A549 (cell line): ENCODE data around the gene PDX1.

ENCODE experiments used
- EP300 ChIP-seq, 2 experiments: fragments of >200 bp; sonication (Bioruptor Twin); formaldehyde crosslinking; IDR thresholded peaks; 2 replicates in 1 of 2; 3 replicates in 1 of 2; pipeline ENCODE4 v1.6.1; 2016 to 2017
- NFE2L2 ChIP-seq: fragments of 150-350 bp; conservative IDR thresholded peaks from 2 replicates; pipeline ENCODE4 v1.6.1; 2014; ENCODE audit warnings: low read length
- POLR2A ChIP-seq: IDR thresholded peaks from 2 replicates; pipeline ENCODE4 v1.6.1; 2012; ENCODE audit warnings: mild to moderate bottlenecking, low read length
- TF ChIP-seq, protein P1 (sequence below): IDR thresholded peaks from 2 replicates; pipeline ENCODE4 v1.6.1; 2012
- TF ChIP-seq, protein P2 (sequence below): fragments of 200-600 bp; sonication (generic); IDR thresholded peaks from 2 replicates; pipeline ENCODE4 v1.6.1; 2016; ENCODE audit warnings: antibody characterized with exemption, mild to moderate bottlenecking, moderate library complexity
- TF ChIP-seq, protein P3 (sequence below): fragments of >200 bp; sonication (Bioruptor Twin); formaldehyde crosslinking; IDR thresholded peaks from 3 replicates; pipeline ENCODE4 v1.5.1; 2016

DNA sequence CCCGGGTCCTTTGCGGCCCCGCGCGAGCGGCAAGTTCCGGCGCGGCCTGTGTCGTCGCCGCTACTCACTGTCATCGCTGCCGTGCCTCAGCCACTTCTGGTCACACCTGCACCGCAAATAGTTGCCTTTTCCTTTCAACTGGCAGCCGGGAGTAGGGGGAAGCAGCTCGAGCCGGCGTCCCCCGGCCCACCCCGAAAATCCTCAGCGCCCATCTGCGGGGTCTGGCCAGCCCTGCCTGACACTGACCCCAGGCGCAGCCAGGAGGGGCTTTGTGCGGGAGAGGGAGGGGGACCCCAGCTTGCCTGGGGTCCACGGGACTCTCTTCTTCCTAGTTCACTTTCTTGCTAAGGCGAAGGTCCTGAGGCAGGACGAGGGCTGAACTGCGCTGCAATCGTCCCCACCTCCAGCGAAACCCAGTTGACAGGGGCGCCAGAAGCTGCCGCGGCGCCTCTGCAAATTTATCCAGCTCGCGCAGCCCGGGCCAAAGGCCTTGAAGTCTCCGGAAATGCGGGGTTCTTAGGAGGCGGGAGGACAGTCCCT, 1.7 kb downstream of the PDX1 start:
- TF ChIP-seq, protein P1, sequence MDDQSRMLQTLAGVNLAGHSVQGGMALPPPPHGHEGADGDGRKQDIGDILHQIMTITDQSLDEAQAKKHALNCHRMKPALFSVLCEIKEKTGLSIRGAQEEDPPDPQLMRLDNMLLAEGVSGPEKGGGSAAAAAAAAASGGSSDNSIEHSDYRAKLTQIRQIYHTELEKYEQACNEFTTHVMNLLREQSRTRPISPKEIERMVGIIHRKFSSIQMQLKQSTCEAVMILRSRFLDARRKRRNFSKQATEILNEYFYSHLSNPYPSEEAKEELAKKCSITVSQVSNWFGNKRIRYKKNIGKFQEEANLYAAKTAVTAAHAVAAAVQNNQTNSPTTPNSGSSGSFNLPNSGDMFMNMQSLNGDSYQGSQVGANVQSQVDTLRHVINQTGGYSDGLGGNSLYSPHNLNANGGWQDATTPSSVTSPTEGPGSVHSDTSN: no peak
- TF ChIP-seq, protein P2, sequence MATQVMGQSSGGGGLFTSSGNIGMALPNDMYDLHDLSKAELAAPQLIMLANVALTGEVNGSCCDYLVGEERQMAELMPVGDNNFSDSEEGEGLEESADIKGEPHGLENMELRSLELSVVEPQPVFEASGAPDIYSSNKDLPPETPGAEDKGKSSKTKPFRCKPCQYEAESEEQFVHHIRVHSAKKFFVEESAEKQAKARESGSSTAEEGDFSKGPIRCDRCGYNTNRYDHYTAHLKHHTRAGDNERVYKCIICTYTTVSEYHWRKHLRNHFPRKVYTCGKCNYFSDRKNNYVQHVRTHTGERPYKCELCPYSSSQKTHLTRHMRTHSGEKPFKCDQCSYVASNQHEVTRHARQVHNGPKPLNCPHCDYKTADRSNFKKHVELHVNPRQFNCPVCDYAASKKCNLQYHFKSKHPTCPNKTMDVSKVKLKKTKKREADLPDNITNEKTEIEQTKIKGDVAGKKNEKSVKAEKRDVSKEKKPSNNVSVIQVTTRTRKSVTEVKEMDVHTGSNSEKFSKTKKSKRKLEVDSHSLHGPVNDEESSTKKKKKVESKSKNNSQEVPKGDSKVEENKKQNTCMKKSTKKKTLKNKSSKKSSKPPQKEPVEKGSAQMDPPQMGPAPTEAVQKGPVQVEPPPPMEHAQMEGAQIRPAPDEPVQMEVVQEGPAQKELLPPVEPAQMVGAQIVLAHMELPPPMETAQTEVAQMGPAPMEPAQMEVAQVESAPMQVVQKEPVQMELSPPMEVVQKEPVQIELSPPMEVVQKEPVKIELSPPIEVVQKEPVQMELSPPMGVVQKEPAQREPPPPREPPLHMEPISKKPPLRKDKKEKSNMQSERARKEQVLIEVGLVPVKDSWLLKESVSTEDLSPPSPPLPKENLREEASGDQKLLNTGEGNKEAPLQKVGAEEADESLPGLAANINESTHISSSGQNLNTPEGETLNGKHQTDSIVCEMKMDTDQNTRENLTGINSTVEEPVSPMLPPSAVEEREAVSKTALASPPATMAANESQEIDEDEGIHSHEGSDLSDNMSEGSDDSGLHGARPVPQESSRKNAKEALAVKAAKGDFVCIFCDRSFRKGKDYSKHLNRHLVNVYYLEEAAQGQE: no peak
- TF ChIP-seq, protein P3, sequence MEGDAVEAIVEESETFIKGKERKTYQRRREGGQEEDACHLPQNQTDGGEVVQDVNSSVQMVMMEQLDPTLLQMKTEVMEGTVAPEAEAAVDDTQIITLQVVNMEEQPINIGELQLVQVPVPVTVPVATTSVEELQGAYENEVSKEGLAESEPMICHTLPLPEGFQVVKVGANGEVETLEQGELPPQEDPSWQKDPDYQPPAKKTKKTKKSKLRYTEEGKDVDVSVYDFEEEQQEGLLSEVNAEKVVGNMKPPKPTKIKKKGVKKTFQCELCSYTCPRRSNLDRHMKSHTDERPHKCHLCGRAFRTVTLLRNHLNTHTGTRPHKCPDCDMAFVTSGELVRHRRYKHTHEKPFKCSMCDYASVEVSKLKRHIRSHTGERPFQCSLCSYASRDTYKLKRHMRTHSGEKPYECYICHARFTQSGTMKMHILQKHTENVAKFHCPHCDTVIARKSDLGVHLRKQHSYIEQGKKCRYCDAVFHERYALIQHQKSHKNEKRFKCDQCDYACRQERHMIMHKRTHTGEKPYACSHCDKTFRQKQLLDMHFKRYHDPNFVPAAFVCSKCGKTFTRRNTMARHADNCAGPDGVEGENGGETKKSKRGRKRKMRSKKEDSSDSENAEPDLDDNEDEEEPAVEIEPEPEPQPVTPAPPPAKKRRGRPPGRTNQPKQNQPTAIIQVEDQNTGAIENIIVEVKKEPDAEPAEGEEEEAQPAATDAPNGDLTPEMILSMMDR: no peak
- TF ChIP-seq EP300 (IDR thresholded peaks at IDR 0.05): no peak
- TF ChIP-seq NFE2L2: no peak
- TF ChIP-seq POLR2A: no peak
